Activated B cell treated with CpG ODN at 0.5 μM for 24 hours (primary cell): ENCODE results near the gene ZNF618. TPM values are rescaled to one million over a fixed set of nuclear protein-coding genes. Genes with fewer than 3 reads are reported as not detected.

Source experiments
- ATAC-seq: fragments of 200-7000 bp; cut with Tn5 transposase; one replicate; pipeline ENCODE4 v1.10.0; 2021; ENCODE audit warnings: low read depth, mild to moderate bottlenecking, moderate library complexity
- CTCF ChIA-PET: fragments of 350-600 bp; sonication (Branson Sonifier 250); formaldehyde crosslinking; loops from one replicate; lab custom pipeline; 2021; ENCODE audit warnings: antibody characterized with exemption; lab: Charles Lee
- POLR2A ChIA-PET: fragments of 350-600 bp; sonication (Branson Sonifier 250); formaldehyde crosslinking; loops from one replicate; lab custom pipeline; 2021; ENCODE audit warnings: antibody characterized with exemption; lab: Charles Lee
- DNase-seq: peaks from one replicate; pipeline ENCODE4 v3.0.0; 2022
- H3K27ac Mint-ChIP-seq: one replicate; pipeline ENCODE4 v1.8.0; 2020; ENCODE audit warnings: mixed read lengths
- H3K27me3 Mint-ChIP-seq: one replicate; pipeline ENCODE4 v1.8.0; 2021; ENCODE audit warnings: mixed read lengths
- H3K36me3 Mint-ChIP-seq: one replicate; pipeline ENCODE4 v1.8.0; 2021; ENCODE audit warnings: low read depth, mixed read lengths
- H3K4me1 Mint-ChIP-seq: one replicate; pipeline ENCODE4 v1.8.0; 2021; ENCODE audit warnings: mixed read lengths
- H3K4me3 Mint-ChIP-seq: one replicate; pipeline ENCODE4 v1.8.0; 2020; ENCODE audit warnings: mild to moderate bottlenecking, mixed read lengths
- H3K9me3 Mint-ChIP-seq: one replicate; pipeline ENCODE4 v1.8.0; 2020; ENCODE audit warnings: mixed read lengths
- intact Hi-C: fragments of 100-400 bp; cut with micrococcal nuclease; formaldehyde crosslinking; loops from one replicate; pipeline ENCODE4 v1.15.1; 2024
- total RNA-seq: library from RNA; stranded (reverse); gene quantifications from 2 replicates; pipeline ENCODE4 v1.2.3, GENCODE V29; 2022
- TF ChIP-seq, protein P1 (sequence below): fragments of 200-600 bp; IDR thresholded peaks from one replicate; pipeline ENCODE4 v1.8.0; 2022; ENCODE audit warnings: antibody characterized with exemption, mild to moderate bottlenecking

The ZNF618 gene
- total RNA-seq, 1 donor from 2014 or later, result 0.67 TPM

DNA sequence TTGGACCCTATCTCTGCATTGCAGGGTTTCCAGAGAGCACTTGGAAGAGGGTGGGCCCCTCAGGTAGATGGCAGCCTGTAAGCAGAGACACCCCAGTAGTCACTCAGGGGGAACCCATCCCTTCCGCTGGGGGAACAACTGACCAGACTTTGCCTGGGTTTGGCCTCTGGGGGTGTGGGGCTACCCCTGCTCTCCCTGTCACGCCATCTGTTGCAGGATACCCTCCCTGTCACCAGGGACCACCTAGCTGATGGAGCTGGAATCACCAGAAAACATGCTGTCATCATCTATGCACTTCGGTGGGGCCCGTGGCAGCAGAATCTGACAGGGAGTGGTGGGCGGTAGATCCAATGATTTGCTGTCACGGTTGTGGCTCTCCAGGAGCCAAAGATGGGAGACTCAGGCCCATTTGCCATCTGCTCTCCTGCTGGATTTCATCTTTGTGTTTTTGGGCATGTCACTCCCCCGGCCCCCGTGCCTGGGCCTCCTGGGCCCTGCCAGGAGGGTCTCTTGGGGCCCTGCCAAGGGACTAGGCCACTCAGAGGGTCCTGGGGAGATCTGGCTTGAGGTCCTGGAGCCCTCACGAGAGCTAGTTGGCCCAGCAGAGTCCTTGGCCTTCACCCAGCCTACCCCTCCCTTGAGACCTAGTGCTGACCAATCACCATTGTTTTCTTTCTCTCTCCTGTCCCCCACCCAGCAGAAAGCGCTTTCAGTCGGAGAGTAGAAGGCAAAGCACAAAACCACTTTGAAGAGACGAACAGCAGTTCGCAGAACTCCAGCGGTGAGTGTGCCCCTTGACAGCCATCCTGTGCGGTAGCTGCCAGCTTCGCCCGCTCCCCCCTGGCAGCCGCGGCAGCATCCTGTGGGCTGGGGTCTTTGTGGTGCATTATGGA lies 156.1 kb downstream of the ZNF618 start:
- H3K4me3 Mint-ChIP-seq, result no peak overlapping the region
- ChIA-PET POLR2A (interaction anchor here (0.6 kb wide), 2 partner anchors 8 to 36 kb away, joined by 3 read pairs; no protein-coding TSS in a partner anchor), CTCF (no interaction called here)
- TF ChIP-seq, protein P1, sequence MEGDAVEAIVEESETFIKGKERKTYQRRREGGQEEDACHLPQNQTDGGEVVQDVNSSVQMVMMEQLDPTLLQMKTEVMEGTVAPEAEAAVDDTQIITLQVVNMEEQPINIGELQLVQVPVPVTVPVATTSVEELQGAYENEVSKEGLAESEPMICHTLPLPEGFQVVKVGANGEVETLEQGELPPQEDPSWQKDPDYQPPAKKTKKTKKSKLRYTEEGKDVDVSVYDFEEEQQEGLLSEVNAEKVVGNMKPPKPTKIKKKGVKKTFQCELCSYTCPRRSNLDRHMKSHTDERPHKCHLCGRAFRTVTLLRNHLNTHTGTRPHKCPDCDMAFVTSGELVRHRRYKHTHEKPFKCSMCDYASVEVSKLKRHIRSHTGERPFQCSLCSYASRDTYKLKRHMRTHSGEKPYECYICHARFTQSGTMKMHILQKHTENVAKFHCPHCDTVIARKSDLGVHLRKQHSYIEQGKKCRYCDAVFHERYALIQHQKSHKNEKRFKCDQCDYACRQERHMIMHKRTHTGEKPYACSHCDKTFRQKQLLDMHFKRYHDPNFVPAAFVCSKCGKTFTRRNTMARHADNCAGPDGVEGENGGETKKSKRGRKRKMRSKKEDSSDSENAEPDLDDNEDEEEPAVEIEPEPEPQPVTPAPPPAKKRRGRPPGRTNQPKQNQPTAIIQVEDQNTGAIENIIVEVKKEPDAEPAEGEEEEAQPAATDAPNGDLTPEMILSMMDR, result no peak
- H3K4me1 Mint-ChIP-seq, result no peaks in the 10 kb centered on the region
- no peak for ATAC-seq
- H3K27ac Mint-ChIP-seq, result no peak overlapping the region
- intact Hi-C loops, result no loop called here
- no peak for DNase-seq
- no peaks in the 10 kb centered on the region for H3K27me3 Mint-ChIP-seq
- peaks cover 5% of the 10 kb centered on the region for H3K36me3 Mint-ChIP-seq
- H3K9me3 Mint-ChIP-seq, result no peaks in the 10 kb centered on the region

DNA sequence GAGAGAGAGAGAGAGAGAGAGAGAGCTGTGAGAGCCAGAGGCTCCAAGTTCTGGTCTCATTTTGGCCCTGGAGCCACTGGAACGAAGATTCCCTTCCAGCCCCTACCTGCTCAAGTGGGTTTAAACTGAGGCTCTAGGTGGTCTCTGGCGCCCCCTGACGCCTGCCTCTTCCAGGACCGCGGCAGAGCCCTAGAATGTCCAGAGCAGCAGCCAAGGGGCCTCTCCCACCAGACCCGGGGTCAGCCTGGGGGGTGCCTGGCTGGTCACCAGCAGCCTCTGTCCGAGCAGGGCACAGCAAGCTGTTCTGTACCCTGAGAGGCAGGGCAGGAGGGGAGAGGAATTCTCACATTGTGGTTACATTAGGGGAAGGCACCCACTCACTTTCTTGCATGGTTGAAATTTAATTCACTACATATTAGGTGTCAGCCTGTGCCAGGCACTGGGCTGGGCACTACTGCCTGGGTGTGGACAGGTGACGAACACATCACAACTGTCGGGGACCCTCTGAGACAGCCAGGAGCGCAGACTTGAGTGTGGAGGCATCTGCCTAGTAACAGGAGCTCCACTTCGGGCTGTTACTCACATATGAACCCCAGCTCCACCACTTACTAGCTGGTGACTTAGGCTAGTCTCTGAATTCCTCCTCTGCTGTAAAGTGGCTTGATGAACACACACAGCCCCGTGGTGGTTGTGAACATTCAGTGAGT lies 157.4 kb downstream of the ZNF618 start:
- Mint-ChIP-seq H3K4me3 (no peak overlapping the region), H3K4me1 (no peaks in the 10 kb centered on the region), H3K36me3 (peaks cover 5% of the 10 kb centered on the region), H3K9me3 (no peaks in the 10 kb centered on the region), H3K27me3 (no peaks in the 10 kb centered on the region), H3K27ac (no peak overlapping the region)
- TF ChIP-seq, protein P1, result no peak
- POLR2A ChIA-PET, result no interaction called here
- intact Hi-C loops, result no loop called here
- ATAC-seq (no peak), DNase-seq (no peak)
- CTCF ChIA-PET, result no interaction called here

DNA sequence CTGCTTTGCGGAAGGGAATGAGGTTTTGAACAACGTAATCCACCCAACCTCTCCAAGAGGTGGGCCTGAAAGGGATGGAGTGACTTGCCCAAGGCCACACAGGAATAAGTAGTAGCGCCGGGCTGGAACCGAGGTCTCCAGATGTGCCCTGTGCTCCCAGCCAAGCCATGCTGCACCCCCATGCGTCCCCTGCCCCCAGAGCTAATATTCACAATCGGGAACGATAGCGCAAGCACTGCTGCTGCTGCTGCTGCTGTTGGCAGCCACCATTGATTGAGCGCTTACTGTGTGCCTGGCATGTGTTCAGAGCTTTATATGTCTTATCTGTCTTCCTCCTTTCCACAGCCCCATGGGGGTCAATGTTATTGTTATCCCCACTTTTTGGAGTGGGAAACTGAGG lies 158.1 kb downstream of the ZNF618 start:
- Mint-ChIP-seq H3K27ac (no peak overlapping the region), H3K36me3 (peaks cover 5% of the 10 kb centered on the region), H3K27me3 (no peaks in the 10 kb centered on the region), H3K4me3 (no peak overlapping the region), H3K9me3 (no peaks in the 10 kb centered on the region), H3K4me1 (no peaks in the 10 kb centered on the region)
- ATAC-seq, result no peak
- ChIA-PET CTCF (no interaction called here), POLR2A (no interaction called here)
- TF ChIP-seq, protein P1, result no peak
- DNase-seq, result no peak
- intact Hi-C loops, result no loop called here

DNA sequence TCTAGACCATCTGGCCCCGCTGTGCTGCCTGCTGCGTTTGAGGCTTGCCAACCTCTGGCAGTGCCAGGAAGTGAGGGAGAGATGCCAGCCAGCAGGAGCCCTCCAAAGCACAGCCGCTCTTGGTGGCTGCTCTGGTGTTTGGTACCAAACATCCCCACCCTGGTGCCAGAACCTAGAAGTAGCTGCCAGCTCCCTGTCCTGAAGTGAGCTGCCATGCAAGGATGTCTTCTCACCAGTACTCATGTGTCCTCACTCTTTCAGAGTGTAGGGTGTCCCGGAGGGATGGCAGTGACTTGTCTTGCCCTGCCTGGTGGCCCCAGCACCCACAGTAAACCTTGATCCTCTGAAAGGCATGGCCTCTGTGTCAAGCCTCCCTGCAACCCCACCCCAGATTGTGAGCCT lies 158.6 kb downstream of the ZNF618 start:
- H3K36me3 Mint-ChIP-seq, result peaks cover 5% of the 10 kb centered on the region
- no peaks in the 10 kb centered on the region for H3K4me1 Mint-ChIP-seq
- intact Hi-C loops, result no loop called here
- TF ChIP-seq, protein P1, result no peak
- ChIA-PET POLR2A (no interaction called here), CTCF (no interaction called here)
- no peak overlapping the region for H3K27ac Mint-ChIP-seq
- no peaks in the 10 kb centered on the region for H3K9me3 Mint-ChIP-seq
- H3K27me3 Mint-ChIP-seq, result no peaks in the 10 kb centered on the region
- H3K4me3 Mint-ChIP-seq, result no peak overlapping the region
- ATAC-seq (no peak), DNase-seq (no peak)

DNA sequence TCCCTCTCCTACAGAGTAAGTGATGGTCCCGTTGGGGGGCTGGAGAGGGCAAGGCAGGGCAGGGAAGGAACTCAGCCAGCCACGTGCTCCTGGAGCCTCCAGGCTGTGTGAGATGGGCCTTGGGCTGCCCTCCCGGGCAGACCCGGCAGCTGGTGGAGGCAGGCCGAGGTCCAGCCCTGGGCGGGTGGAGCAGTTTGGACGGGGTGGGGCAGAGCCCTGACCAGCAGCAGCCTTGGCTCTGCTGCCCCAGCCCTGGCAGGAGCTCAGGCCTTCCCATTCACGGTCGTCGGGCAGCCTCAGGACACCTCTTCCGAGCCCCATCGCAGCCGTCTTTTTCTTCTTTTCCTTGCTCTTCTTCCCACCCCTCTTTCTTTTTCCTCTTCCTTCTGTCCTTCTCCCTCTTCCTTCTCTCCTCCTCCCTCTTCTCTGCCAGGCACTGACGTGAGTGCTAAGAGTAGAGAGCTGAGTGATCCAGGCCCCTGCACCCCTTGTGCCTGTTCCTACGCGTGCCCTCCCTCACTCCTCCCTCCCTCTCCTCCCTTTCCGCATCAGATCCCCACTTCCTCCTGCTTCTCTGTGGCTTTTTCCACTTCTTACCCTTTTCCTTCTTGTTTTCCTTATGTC lies 159.2 kb downstream of the ZNF618 start:
- DNase-seq, result no peak
- ATAC-seq, result no peak
- H3K27me3 Mint-ChIP-seq, result no peaks in the 10 kb centered on the region
- TF ChIP-seq, protein P1, result no peak
- POLR2A ChIA-PET, result no interaction called here
- intact Hi-C loops, result no loop called here
- no peak overlapping the region for H3K4me3 Mint-ChIP-seq
- CTCF ChIA-PET, result no interaction called here
- H3K27ac Mint-ChIP-seq, result no peak overlapping the region
- H3K9me3 Mint-ChIP-seq, result no peaks in the 10 kb centered on the region
- no peaks in the 10 kb centered on the region for H3K4me1 Mint-ChIP-seq
- H3K36me3 Mint-ChIP-seq, result peaks cover 5% of the 10 kb centered on the region
